Stimulated activated CD8-positive, alpha-beta memory T cell treated with anti-CD3 and anti-CD28 coated beads, Interleukin-7, amount 100 ng/mL, for 1 hour (primary cell): Measurements from ENCODE around the gene COQ4.

Experiments
- DNase-seq, 2 donors: peaks; one replicate each; pipeline ENCODE4 v3.0.0-alpha.2; 2020; ENCODE audit warnings: low read depth in 2 of 2

COQ4 gene

DNA sequence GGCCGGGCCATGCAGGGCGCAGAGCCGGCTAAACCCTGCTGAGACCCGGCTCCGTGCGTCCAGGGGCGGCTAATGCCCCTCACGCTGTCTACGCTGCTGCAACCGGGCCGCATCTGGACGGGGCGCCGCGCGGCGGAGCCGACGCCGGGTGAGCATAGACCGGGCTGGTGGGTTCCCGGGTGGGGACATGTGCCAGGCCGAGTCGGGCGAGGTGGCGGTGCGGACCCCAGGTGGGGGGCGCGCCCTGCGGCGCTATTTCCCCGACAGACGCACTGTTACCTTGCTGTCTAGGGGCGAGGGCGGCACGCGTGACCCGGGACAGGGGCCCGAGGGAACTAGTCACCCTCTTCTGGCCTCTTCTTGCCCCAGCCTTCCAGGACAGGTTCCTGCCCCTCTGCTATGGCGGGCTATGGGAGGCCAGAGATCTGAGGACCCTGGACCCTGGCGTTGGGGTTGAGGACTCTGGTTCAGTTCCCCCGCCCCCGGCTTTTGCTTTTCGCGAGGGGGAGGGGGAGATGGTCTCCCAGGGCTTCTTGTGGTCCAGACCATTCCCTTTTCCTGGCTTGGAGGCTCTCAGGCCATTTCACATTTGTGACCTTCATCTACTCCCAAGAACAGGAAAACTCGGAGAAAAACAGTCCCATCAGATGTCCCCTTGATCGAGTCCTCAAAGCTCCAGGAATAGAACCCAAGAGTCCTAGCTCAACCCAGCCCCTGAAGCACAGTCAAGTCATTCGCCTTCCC lies 18.2 kb downstream of the COQ4 start:
- no peak for DNase-seq

DNA sequence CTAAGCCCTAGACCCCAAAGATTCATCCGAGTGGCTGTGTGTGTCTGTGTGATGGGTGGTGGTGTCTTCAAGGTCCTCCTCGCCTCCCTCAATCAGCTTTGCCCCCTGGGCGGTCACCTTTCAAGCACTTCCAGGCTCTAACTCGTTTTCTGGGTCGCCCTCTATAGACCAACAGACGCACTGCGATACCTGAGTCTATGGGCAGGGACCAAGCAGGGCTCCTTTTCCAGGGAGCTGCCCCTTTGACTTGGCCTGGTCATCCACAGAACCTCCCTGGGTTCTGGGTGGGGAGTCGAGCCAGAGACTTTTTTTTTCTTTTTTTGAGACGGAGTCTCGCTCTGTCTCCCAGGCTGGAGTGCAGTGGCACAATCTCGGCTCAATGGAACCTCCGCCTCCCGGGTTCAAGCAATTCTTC lies 18.8 kb downstream of the COQ4 start:
- peak; percentile 27 to 35 for DNase-seq

DNA sequence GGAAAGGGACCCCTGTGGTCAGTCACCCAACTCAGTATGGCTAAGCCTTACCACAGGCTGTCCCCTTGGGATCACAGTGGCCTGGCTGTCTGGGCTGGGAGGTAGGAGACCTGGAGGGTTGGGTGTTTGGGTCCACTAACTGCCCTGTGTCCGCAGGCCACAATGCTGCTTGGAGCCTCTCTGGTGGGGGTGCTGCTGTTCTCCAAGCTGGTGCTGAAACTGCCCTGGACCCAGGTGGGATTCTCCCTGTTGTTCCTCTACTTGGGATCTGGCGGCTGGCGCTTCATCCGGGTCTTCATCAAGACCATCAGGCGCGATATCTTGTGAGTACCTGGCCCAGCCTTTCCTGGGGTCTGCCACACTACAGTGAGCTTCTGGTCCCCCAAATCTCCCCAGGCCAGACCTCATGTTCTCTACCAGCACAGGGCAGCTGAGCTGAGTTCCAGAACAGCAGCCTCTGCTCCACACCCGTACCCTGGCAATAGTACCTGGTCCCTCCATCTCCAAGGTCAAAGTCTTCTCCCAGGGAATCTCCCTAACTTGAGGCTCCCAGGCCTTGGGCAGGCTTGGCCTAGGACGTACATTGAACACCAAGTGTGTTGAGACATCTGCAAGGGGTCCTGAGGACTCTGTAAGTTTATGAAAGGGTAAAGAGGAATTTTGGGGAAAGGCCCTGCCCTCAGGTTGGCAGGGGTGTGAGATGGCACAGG lies 20.5 kb downstream of the COQ4 start:
- no peak for DNase-seq

DNA sequence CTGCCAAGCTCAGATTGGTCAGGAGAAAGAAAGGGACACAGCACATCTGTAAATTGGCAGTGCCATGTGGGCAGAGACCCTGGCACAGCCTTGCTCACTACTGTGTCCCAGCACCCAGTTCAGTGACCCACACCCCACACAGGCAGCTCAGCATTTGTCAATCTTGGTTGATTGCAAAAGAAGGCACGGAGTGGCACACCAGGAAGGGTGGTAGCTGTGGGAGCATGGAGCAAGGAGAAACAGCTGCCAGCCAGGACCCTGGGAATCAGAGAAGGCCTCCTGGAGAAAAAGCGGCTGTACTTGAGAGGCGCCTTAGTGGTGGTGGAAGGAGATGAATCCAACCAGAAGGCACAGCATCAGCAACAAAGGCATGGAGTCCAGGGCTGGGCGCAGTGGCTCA lies 21.2 kb downstream of the COQ4 start:
- DNase-seq = no peak

DNA sequence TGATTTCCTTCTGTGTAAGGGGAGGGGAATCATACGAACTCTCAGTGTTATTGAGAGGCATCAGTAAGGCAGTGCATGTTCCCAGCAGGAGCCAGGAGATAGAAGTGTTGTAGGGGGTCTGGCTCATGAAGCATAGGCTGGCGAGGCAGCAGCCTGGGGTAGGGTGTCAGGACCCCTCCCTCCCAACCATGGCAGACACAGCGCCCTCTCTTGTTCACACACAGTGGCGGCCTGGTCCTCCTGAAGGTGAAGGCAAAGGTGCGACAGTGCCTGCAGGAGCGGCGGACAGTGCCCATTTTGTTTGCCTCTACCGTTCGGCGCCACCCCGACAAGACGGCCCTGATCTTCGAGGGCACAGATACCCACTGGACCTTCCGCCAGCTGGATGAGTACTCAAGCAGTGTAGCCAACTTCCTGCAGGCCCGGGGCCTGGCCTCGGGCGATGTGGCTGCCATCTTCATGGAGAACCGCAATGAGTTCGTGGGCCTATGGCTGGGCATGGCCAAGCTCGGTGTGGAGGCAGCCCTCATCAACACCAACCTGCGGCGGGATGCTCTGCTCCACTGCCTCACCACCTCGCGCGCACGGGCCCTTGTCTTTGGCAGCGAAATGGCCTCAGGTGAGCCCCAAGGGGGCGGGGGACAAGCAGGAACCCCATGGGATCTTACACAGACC lies 22.4 kb downstream of the COQ4 start:
- DNase-seq = no peak

DNA sequence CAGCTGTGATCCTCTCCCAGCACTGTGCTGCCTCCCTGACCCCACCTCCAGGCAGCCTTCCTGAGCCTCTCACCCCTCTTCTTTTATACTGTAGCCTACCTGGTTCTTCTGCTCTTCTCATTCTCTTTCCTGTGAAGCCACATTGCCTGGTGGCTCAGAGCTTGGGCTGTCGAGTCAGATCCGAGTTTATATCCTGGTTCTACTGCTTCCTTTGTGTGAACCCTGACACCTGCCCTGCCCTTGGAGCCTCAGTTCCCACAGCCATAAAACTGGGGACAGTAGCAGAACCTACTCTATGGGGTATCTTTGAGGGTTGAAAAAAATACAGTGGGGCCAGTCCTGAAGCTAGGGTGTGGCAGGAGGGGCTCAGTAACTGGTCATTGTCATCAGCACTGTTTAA lies 26.5 kb downstream of the COQ4 start:
- DNase-seq = no peak

DNA sequence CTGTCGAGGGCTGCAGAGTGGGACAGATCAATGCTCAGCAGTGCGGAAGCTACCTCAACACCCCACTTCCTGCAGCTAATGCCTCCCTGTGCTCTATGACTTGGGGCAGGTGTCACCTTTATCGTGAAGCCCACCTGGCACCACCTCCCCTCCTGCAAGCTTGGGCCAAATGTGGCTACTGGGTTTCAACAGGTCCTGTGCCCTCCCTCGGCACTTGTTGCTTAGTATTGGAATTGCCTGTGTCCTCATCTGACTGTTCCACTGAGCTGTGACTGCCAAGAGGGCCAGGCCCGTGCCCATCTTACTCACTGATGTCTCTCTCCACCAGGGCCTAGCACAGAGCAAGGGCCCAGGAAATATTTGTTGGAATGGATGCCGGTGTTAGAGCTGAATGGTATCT lies 27.1 kb downstream of the COQ4 start:
- DNase-seq = no peak

DNA sequence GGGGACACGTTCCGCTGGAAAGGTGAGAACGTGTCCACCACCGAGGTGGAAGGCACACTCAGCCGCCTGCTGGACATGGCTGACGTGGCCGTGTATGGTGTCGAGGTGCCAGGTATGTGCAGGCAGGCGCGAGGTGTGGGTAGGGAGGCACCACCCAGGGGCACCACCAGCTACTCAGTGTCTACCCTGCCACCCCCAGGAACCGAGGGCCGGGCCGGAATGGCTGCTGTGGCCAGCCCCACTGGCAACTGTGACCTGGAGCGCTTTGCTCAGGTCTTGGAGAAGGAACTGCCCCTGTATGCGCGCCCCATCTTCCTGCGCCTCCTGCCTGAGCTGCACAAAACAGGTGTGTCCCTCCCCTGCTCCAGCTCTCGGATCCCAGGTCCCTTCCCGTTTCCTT lies 32.8 kb downstream of the COQ4 start:
- DNase-seq = no peak

DNA sequence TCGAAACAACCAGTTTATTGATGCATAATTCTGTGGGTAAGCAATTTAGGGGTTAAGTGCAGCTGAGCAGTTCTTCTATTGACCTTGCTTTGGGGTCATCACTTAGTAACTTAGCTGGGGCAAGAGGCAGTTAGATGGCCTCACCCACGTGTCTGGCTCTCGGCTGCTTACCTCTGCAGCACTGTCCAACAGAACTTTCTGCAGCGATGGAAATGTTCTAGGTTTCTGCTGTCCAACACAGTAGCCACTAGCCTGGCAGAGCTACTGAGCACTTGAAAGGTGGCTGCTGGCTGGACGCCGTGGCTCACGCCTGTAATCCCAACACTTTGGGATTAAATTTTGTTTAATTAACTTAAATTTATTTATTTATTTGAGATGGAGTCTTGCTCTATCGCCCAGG lies 35.5 kb downstream of the COQ4 start:
- no peak for DNase-seq

DNA sequence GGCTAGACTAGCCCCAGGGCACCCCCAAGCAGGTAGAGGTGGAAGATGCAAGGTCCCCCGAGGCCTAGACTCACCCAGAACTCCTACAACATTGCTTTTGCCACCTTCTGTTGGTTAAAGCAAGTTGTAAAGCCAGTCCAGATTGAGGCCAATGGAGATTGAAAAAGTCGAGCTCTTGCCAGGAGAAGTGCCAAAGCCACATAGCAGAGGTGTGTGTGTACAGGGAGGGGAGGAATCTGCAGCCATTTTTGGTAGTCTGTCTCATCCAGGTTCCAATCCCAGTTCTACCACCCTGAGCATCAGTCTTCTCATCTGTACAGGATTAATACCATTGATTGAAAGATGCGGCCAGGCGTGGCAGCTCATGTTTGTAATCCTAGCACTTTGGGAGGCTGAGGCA lies 36.2 kb downstream of the COQ4 start:
- no peak for DNase-seq

DNA sequence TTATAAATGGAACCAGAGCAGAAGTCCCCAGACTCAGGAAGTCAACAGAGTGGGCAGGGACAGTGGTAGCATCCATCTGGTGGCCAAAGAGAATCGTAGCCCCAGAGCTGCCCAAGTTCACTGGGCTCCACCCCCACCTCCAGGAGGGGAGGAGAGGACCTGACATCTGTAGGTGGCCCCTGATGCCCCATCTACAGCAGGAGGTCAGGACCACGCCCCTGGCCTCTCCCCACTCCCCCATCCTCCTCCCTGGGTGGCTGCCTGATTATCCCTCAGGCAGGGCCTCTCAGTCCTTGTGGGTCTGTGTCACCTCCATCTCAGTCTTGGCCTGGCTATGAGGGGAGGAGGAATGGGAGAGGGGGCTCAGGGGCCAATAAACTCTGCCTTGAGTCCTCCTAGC lies 38.2 kb downstream of the COQ4 start:
- DNase-seq = no peak

DNA sequence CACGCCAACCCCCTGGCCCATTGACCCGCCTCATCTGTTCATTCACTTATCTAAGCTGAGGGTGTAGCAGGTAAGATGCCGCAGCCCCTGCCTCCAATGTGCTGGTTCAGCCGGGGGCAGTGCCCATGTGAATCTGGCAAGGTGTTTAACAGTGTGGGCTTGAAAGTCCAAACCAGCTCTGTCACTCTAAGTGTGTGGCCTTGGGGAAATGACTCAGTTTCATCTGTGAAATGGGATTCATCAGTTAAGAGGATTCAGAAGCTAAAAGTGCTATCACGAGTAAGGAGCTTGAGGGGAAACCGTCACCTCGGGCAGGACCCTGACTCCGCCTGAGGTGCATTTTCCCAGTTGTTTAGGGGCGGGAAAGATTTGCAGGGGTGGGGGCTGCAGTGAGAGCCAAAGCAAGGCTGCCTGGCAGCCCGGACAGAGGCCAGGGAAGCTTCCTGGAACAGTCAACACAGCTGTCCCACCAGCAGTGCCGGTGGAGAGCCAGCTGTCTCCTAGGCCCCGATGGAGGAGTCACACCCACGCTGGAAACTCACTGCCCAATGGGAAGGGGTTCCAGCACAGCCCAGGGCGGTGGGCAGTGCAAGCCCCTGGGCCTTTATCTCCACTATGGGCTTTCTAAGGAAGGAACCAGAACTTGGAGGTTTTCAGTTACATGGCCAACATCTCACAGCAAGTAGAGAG lies 38.8 kb downstream of the COQ4 start:
- no peak for DNase-seq

DNA sequence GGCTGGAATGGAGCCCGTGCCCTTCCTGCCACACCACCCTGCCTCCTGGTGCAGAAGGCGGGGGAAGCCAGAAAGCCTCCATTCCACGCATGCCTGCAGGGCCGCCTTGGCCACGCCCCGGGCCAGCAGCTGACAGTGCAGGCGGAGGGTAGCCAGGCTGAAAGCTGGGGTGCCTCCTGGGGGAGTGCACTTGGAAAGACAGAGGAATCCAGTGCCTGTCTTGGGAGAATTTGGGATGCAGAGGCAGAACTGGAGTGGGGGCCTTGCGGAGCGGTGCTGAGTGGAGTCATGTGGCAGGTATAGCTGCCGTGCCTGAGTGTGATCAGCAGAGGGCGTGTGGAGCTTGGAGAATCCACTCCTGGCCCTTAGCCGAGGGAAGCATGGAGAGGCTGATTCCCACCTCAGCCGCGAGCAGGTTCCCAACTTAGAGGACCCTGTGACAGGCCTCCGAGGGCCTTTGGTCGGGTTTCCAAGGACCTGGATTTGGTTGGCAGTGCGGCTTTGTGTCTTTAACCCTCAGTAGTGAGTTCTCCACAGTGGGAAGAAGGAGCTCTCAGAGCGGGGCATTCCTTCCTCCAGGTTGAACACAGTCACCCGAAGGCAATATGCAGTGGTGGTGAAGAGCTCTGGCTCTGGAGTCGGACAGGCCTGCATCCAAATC lies 39.5 kb downstream of the COQ4 start:
- peak; percentile 18 to 41 for DNase-seq

DNA sequence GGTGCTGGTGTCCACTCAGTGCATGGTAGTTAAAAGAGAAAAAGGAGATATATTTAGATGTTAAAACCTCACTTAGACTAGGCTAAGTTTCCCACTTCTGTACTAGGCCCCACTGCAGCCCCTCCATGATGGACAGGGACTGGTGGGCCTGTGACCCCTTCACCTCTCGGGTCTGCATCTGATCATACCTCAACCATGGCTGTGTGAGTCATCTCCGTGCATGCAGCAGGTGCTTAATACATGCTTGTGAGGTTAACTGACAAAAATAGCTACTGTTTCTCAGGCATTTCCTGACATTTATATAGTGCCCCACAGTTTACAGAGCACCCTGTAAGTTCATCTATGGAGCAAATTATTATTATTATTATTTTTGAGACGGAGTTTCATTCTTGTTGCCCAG lies 40.1 kb downstream of the COQ4 start:
- no peak for DNase-seq

DNA sequence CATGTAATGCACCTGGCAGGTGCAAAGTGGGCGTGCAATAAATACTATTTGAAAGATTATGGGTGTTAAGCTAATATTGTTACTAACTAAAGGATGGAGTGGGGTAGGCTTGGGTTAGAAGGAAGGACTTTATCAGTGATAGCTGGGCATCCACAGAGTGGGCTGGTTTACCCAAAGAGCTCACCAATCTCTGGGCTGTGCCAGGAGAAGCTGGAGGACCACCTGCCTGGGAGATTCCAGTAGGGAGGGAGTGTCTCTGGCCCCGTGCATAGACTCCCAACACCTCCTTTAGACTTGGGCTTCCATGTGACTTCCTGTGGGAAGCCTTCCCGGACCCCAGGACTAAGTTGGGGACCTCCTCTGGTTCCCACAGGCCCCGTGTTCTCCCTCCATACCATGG lies 42.9 kb downstream of the COQ4 start:
- DNase-seq = no peak

DNA sequence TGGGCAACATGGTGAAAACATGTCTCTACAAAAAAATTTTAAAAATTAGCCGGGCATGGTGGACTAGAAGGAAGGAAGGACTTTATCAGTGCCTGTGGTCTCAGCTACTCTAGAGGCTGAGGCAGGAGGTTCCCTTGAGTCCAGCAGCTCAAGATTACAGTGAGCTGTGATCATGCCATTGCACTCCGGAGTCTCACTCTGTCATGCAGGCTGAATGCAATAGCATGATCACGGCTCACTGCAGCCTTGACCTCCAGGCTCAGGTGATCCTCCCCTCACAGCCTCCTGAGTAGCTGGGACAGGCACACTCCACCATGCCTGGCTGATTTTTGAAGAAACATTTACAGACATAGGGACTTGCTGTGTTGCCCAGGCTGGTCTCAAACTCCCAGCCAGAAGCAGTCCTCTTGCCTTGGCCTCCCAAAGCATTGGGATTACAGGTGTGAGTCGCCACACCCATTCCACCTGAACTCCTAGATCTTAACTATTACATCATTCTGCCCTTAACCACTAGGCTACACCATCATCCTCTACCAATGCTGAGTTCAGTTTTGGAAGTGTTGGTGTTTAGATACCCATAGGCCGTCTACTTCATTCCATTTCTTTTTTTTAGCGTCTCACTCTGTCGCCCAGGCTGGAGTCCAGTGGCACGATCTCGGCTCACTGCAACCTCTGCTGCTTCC lies 46.5 kb downstream of the COQ4 start:
- DNase-seq = no peak

DNA sequence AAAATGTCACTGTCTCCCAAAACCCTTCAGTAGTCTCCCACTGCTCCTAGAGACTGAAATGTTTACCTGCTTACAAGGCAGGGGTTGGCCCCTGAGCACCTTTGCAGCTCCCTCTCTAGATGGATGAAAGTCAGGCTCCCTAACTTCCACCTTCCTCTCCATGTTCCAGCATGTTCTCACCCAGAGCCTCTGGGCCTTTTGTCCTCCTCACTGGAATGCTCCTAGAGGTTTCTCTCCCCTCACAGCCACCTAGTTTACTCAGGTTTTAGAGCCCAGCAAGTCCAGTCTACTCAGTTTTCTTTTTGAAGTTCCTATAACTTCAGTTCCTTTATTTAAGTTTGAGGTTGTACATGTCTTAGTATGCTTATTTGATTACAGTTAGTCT lies 47.7 kb downstream of the COQ4 start:
- DNase-seq = no peak

DNA sequence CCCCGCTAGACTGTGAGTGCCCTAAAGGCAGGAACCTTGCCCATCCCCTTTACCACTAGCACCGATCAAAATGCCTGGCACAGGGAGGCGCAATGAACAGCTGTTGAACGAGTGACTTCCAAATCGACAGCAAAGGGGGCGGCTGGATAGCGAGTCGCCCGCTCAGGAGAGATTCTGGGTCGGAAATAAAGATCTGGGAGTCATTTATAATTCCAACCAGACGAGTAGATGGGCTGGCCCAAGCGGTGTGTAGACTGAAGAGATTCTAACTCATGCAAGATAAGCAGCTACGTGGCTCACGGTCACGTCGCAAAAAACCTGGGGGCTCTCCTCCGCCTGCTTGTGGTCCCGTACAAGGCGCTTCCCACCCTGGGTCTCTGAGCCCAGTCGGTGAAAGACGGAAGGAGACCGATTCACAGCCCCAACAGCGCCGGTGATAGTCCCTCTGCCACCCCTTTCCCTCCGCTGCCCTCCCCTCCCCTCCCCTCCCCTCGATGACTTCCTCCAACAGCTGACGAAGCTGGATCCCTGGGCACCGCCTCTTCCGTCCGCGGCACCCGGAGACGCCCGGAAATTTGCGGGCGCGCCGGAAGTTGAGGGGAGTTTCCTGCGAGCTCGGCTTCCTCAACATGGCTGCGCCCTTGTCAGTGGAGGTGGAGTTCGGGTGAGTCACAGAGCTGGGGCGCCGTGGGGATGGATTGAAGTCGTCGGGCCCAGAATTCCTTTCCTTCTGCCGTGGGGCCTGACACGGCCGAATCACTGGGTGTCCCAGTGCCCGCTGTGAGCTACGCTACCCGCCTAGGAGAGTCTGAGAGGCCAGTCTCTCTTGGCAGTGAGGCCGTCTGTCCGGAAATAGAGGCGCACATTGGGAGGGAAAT lies 48.4 kb downstream of the COQ4 start, which contains the start of gene URM1:
Gene URM1, plus strand, starts transcription at position 623 of the 878 bp plus-strand sequence. Its CDS starts 7 bp downstream, at position 630.
- DNase-seq = peak; percentile 90 to 91

DNA sequence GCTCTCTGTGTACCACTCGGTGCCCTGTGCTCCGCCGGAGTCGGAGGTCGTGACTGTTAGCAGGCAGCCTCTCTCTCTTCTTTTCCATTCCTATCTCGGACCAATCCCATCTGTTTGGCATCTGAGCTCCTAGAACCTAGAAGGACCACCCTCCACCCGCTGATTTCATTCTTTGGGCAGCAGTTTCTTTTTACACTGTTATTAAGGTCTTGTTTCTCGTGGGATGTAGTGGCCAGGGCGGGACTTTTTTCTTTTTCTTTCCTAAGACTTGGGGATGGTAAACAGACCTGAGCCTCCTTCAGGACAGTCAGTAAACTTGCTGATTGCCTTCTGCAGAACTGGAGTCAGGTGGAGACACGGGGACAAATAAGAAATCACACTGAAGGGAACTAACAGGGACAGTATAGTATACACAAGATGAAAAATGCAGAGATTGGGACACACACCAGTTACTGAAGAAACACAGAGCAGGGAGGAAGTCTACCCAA lies 49.0 kb downstream of the COQ4 start:
- no peak for DNase-seq

DNA sequence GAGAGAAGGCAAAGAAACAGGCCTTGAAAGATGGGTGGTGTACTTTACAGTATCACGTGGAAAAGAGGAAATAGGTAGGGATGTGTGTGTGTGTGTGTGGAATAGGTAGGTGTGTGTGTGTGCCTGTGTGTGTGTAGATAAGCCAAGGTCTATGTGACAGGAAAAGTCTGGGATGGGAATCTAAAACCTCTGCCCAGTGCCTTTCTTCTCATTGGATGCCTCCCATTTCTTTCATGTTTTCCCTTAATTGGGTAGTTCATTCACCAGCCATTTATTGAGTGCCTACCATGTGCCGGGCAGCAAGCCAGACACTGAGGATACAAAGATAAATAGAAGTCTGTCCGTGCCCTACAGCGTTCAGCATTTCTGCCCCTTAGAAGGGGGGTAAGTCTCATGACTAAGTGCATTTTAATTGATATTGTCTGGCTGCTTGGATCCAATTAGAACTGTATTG lies 49.6 kb downstream of the COQ4 start:
- no peak for DNase-seq
